GM21723 (cell line): Measurements from ENCODE around the gene ZNF429.
A peak's percentile ranks its signal among the peaks of the same experiment; 100 is the strongest.
"Not testable (repeated sequence)": the region's sequence is repeated elsewhere in the genome, so short reads cannot be mapped to it uniquely, and the experiment has no call there.

Source experiments
- ATAC-seq: cut with Tn5 transposase; IDR thresholded peaks from one replicate; pipeline ENCODE4 v1.9.1; 2021; ENCODE audit warnings: mild to moderate bottlenecking, moderate library complexity; ENCODE audit not compliant: unreplicated experiment

The ZNF429 gene

GRCh38 chr19:21505459-21506451 is at the start of gene ZNF429:
ZNF429 (plus strand) TSS chr19:21505602; CDS start chr19:21505772, 170 bp downstream.
- ATAC-seq = peak; percentile 100

DNA sequence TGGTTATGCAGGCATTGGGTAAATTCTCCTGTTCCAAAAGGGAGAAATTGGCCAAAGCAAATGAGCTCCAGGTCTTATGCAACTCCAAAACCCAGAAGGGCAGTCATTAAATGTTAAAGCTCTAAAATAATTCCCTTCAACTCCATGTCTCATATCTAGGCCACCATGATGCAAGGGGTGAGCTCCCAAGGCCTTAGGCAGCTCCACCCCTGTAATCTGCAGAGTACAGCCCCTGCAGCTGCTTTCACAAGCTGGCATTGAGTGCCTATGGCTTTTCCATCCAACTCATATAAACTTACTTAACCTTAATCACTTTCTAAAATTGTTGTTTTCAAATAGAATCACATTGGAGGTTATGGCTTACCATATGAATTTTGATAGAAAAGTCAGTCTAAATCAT is 44.7 kb upstream of the ZNF429 start:
- no peak for ATAC-seq

GRCh38 chr19:21462540-21462939 is 42.9 kb upstream of the ZNF429 start:
- ATAC-seq = no peak

GRCh38 chr19:21463449-21464105 is 41.8 kb upstream of the ZNF429 start:
- ATAC-seq = no peak

- no peak for ATAC-seq
Observed at GRCh38 chr19:21466627-21467026, 38.8 kb upstream of the ZNF429 start.

- ATAC-seq = no peak
Observed at GRCh38 chr19:21468791-21469190, 36.6 kb upstream of the ZNF429 start.

GRCh38 chr19:21472507-21472906 is 32.9 kb upstream of the ZNF429 start:
- ATAC-seq = no peak

DNA sequence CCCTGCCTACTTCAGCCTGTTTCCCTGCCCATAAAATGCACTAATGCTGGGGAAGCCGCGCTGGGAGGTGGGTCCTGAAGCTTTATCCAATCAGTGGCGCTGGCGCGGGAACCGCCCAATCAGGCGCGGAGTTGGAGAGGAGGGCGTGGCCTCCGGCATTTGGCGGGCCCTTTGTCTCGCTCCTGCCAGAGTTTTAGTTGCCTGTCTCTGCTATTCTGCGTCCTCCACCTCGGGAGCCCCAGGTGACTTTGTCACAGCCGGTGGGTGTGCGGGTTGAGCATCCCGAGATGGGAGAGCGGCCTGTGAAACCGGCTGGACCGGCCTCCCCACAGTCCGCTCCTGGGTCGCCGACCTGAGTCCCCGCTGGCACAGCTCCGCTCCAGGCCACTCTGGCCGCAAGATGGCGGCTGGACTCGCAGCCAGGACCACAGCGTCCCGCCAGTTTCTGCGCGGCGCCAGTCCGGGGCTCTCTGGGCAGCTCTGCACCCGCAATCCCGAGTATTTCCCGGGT is 30.7 kb upstream of the ZNF429 start:
- ATAC-seq = no peak

- ATAC-seq = not testable (repeated sequence)
Observed at GRCh38 chr19:21482361-21482760, 23.0 kb upstream of the ZNF429 start.

- no peak for ATAC-seq
Observed at GRCh38 chr19:21482863-21483276, 22.5 kb upstream of the ZNF429 start.

DNA sequence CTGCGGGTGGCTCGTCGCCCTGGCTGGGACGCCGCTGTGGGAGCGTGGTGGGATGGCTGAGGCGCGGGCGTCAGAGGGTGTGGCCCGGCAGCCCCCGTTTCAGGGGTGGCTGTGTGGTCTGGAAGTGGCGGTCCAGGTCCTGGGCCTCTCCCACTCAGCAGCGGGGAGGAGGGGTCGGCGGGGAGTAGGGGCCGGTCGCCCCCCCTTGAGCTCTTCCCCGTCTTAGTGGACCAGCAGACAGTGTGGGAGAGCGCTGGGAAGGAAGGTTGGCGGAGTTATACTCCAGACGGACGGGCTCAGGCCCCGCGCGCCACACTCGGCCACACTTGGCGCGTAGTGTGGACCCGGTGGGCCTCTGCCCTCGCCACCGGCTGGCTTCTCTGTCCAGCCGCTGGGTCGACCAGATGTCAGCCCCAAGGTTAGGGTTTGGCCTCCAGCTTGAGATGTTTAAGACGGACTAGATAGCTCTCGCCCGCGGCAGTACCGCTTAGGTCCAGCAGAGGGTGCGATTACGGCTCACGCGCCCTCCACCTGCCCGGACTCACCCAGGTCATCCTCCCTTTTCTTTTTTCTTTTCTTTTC is 21.7 kb upstream of the ZNF429 start:
- no peak for ATAC-seq

DNA sequence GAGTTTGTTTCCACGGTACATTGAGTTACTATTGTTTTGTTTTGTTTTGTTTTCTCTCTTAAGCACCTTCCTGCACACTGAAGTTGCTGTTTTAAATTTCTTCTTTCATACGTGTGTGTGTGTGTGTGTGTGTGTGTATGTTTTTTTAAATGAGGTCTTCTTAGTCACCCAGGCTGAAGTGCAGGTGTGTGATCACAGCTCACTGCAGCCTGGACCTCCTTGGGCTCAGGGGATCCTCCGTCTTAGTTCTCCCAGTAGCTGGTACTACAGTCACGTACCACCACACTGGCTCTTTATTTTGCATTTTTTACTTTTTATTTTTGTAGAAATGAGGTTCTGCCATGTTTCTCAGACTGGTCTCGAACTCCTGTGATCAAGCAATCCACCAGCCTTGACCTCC is 20.8 kb upstream of the ZNF429 start:
- ATAC-seq = no peak

- ATAC-seq = no peak
Observed at GRCh38 chr19:21485926-21486325, 19.5 kb upstream of the ZNF429 start.

DNA sequence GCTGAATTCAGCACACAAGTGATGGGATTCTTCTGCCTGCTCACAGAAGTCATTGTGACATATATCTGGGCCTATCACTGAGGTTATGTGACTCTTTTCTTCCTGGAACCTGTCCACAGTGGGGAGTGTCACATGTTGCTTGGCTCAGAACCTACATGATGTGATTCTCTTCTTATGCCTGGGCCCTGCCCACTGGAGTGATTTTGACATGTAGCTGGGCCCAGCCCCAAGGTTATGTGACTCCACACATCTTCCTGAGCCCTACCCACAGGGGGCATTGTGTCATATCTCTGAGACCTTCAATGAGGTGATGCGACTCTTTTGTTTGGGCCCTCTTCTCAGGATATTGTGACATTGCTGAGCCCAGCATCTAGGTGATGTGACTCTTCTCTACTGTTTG is 17.4 kb upstream of the ZNF429 start:
- no peak for ATAC-seq

- ATAC-seq = no peak
Observed at GRCh38 chr19:21491146-21491545, 14.3 kb upstream of the ZNF429 start.

- no peak for ATAC-seq
Observed at GRCh38 chr19:21492947-21493906, 12.2 kb upstream of the ZNF429 start.

- ATAC-seq = no peak
Observed at GRCh38 chr19:21496876-21497275, 8.5 kb upstream of the ZNF429 start.

- no peak for ATAC-seq
Observed at GRCh38 chr19:21498651-21499050, 6.8 kb upstream of the ZNF429 start.

GRCh38 chr19:21508198-21508597 is 2.8 kb downstream of the ZNF429 start:
- ATAC-seq = no peak

DNA sequence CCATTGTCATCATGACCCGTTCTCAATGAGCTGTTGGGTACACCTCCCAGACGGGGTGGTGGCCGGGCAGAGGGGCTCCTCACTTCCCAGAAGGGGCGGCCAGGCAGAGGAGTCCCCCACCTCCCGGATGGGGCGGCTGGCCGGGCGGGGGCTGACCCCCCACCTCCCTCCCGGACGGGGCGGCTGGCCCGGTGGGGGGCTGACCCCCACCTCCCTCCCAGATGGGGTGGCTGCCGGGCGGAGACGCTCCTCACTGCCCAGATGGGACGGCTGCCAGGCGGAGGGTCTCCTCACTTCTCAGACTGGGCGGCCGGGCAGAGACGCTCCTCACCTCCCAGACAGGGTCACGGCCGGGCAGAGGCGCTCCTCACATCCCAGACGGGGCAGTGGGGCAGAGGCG is 5.7 kb downstream of the ZNF429 start:
- not testable (repeated sequence) for ATAC-seq
